CD1c-positive myeloid dendritic cell (primary cell): ENCODE measurements around the gene CDH4.

Experiments
- DNase-seq: peaks from one replicate; pipeline ENCODE4 v3.0.0-alpha.2; 2016; ENCODE audit errors: extremely low spot score

Gene CDH4

DNA sequence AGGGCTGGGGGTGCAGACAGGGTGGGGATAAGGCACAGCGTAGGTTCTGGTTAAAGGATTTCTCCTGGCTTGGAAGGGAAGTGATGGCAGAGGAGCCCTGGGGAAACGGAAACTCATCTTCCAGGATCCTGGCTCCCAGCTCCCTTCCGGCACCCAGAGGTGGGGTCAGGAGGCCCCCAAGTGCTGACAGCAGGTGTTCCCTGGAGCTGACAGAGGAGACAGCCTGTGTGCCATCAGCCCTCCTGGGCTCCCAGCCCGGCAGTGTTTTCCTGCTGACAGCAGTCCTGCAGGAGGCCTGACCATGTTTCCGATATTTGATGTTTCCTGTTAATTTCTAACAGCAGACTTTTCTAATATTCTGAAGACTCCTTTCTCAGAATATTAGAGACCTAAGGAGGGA is 536.3 kb downstream of the CDH4 start:
- DNase-seq: no peak

DNA sequence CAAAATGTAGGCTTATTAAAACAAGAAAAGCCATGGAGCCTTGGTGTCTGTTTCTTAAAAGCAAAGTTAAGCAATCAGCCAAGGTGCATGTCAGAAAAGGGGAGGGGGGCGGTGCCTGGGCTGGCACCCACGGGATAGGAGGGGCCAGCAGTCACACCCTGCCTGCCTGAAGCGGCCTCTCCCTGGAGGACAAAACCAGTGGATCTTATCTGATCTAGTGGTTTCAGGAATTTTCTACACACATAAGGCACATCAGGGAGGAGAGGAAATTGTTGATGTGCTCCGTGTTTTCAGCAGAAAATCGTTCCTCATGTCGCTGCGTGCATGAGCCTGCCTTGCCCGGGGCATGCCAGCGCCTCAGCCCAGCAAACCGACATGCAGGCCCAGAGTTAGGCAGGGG is 537.3 kb downstream of the CDH4 start:
- no peak for DNase-seq

DNA sequence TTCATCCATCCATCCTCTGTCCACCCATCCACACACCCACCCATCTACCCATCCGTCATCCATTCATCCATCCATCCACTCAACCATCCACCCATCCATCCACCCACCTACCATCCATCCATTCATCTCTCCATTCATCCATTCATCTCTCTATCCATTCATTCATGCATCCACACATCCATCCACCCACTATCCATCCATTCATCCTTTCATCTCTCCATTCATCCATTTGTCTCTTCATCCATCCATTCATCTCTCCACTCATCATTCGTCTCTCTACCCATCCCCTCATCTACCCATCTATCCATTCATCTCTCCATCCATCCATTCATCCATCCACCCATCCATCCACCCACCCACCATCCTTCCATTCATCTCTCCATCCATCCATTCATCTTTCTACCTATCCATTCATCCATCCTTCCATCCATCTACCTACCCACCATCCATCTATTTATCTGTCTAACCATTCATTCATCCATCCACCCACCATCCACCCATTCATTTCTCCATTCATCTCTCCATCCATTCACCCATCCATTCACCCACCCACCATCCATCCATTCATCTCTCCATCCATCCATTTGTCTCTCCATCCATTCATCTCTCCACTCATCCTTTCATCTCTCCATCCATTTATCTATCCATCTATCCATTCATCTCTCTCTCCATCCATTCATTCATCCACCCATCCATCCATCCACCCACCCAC is 538.2 kb downstream of the CDH4 start:
- DNase-seq: no peak

DNA sequence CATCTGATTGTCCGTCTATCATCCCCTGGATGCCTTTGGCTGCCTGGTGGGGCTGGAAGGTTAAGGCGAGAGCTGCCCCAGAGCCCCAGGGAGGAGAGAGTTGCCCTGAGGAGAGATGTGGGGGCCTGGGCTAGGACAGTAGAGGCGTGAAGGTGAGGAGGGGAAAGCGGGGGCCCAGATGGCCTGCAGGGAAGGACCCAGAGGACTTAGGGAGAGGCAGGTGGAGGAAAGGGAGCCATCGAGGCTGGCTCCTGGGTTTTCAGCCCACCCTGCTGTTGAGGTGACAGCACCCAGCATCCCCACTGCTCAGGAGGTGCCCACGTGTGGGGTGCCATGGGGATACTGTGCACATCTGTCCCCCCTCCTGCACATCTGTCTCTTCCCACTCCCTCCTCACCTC is 539.9 kb downstream of the CDH4 start:
- DNase-seq: no peak

DNA sequence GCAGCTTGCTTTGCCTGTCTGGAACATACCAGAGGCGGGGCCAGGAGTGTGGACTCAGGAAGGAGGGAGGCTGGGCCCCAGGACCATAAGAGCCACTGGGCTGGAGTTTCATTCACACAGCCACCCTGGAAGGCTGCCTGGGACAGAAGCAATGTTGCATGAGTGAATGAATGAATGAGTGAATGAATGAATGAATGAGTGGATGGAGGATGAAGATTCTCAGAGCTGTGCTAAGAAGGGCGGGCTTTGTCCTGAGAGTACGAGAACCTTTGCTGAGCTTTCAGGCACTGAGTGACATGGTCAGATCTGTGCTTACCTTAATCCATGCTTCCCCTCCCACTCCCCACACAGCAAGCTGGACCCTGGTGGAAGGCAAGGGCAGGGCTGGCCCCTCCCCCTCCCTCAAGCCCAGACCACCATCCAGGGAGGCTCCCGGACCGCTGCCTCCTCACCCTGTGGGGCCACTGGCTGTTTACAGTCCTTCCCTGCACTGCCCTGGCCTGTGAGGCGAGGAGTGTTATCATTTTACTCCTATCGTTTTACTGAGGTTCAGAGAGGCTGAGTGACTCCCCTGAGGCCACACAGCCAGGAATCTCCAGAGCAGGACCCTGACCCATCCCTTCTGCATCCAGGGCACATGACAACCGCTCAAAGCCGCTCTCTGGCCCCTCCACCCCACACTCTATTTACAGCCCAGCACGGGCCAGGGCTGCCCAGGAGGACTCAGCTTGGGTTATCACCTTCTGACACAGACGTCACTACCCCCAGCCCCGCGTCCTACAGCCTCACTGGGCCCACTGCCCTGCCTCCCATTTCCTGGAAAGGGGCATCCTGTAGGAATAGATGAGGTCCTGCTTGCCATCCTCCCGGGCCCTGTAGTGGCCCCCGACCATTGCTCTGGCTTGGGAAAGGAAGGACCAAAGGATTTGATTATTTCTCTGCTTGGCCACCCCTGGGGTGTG is 543.9 kb downstream of the CDH4 start:
- no peak for DNase-seq

DNA sequence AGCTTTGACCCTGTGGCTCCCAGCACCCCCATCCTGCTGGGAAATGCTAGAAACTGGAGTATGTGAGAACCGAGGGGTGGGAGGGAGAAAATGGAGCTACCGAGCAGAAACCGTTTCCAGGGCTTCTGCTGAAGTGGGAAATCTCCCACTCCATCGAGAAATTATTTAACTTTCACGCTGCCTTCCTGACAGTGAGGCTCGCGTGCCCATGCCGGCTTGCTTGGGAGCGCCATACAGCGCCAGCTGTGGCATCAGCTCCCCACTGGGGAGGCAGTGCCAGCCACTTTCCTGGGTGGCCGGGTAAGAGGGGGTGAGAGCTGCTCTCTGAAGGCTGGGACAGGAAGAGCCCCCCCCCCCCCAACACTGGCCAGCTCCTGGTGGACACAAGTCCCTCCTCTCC is 544.7 kb downstream of the CDH4 start:
- DNase-seq: no peak

DNA sequence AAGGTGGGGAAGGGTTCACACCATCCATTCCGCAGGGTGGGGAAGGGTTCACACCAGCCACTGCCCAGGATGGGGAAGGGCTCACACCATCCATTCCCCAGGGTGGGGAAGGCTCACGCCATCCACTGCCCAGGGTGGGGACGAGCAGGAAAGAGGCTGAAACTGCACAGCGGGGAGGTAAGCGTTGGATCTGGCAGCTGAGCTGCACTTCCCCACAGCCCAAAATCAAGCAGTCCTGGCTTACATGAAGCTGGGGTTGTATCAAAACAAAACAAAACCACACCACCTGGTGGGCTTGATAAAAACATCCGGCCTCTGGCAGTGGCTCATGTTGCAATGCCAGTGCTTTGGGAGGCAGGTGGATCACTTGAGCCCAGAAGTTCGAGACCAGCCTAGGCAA is 545.1 kb downstream of the CDH4 start:
- DNase-seq: no peak

DNA sequence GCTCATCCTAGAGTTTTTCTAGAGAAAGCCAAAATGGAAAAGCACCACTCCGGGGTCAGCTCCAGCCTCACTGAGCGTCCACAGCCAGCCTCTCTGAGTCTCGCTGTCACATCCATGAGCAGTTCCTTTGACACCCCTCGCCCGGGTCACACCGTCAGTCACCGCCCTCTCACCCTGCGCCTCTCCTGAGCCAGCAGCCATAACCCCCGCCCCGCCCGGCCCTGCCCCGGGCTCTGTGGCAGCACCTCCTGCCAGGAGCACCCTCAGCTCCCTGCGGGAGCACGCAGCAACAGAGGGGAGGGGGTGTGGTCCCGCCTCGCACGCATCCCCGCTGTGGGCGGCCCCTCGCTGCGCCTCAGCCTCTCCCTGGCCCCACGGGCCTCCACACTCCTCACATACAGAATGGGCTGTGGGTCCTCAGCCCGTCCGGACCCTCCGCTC is 545.9 kb downstream of the CDH4 start:
- no peak for DNase-seq

DNA sequence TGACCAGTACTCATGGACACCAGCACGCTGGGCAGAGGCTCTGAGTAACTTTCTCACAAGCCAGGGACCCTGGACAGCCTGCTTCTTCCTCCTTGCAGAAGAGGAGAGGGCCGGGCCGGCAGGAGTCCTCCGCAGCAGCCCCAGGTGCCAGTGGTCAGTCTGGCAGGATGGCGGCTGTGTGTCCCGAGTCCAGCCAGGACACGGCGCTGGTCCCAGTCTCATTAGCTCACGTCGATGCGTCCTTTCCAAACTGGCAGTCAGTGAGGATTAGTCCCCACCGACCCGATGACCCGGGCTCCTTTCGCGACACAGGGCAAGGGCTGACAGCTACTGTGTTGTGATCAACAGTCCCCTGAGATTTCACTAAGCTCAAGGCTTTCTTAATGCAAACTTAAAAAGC is 546.6 kb downstream of the CDH4 start:
- DNase-seq: no peak

DNA sequence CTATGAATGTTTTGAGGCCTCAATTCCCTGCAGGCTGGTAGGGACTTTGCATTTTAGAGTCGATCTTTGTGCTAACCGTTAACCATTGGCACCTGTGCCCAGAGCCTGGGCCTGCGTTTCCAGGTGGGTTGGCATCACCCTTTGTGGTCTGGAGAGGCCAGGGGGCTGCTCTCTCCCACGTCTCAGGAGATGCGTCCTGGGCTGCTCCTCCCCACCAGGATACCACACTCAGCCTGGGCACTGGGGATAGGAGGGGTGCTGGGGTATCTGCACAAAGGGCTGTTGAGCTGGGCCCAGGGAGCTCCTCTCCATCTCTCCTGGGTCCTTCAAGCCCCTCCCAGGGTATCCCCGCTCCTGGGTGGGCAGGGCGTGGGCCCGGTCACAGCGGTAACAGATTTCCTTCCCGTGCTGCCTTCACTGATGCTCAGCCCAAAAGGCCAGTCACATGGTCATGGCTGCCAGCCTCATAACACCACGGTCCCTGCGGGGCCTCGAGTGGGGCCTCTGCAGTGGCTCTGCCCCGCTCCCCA is 547.4 kb downstream of the CDH4 start:
- DNase-seq: no peak

DNA sequence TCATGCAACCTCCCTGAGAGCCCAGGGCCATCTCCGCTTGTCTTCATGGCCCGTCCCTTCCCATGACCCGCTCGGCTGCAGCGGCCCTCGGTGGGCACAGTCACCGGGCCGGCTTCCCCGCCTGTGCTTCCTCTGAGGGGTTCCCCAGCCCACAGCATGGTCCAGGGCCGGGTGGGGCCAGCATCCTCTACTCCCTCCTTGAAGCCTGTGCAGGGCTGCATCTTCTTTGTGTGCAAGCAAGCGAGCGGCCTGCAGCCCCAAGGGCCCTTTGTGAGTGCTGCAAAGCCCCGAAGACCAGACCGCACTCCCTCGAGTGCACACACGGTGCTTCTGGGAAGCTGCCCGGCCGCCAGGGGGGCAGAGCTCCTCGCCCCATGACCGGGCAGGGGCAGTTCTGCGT is 547.9 kb downstream of the CDH4 start:
- DNase-seq: no peak

DNA sequence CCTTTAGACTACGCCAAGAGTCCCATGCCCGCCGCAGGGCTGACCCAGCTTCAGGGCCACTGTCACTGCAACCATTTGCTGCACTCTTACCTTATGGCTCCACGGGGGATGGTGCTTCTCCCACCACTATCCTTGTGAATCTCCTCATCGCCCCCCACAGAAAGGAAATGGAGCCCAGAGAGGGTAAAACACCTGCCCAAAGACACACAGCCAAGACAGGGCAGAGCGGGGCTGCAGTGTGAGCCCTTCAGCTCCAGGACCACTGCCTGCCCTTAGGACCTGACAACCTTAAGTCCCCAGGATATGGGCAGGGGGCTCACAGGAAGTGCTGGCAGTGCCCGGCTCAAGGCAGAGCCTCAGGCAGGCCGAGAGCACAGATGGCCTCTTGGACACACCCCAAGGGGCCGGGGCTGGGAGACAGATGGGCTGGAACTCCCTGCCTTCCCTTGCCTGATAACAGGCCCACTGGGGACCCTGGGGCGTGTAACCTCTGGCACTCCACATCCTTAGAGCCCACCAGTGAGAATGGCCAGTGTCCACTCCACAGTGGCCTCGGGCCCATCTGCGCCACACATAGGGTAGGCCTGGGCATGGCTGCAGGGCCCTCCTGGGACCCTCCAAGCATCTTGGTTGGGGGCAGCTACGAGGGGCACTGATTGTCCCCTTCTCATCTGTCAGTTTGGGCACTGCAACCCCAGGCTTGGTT is 548.5 kb downstream of the CDH4 start:
- DNase-seq: no peak

DNA sequence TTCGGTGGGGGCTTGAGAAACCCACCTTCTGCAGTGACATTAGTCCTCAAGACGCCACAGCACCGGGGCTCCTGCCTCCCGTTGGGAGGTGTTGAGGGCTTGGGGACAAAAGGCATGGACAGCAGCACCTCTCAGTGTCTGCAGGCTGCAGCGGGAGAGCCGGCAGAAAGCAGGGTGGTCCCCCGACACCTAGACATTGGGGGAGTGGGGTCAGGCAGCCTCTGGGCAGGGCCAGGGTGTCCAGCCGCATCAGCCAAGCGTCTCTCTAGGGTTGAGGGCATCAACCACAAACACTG is 549.0 kb downstream of the CDH4 start:
- DNase-seq: no peak

DNA sequence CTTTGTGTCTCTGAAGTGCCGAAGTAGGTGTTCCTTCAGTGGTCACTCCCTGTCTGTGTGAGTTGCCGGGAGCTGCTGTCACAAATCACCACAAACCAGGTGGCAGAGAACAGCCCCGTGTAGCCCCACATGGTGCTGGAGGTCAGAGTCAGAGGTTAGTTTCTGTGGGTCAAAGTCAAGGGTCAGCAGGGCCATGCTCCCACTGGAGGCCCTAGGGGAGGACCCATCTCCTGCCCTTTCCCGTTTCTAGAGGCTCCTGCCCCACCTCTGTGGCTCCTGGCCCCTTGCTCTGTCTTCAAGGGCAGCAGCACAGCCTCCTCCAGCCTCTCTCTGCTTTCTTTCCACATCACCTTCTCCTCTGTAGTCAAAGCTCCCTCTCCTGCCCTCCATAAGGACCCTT is 549.4 kb downstream of the CDH4 start:
- DNase-seq: no peak

DNA sequence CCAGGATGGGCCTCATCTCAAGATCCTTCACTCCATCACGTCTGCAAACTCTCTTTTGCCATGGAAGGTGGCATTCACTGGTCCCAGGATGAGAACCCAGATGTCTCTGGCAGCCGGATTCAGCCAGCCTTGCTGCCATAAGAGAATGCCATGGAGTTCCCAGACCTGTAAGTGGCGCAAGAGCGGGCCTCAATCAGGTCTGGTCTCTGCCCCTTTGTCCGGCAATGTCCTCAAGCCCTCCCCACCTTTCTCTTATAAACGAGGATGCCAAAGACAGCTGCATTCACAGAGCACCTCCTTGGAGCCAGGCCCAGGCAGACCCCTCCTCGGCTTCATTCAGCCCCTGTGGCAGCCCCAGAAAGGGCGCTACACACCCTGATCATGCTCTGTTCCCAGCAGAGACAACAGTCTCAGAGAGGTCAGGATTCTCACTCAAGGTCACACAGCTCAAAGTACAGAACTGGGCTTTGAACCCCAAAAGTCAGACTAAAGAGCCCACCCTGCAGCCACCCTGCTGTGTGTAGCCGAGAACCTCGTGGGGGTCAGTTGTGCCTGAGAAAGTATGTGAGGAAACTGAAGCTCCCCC is 549.9 kb downstream of the CDH4 start:
- DNase-seq: no peak

DNA sequence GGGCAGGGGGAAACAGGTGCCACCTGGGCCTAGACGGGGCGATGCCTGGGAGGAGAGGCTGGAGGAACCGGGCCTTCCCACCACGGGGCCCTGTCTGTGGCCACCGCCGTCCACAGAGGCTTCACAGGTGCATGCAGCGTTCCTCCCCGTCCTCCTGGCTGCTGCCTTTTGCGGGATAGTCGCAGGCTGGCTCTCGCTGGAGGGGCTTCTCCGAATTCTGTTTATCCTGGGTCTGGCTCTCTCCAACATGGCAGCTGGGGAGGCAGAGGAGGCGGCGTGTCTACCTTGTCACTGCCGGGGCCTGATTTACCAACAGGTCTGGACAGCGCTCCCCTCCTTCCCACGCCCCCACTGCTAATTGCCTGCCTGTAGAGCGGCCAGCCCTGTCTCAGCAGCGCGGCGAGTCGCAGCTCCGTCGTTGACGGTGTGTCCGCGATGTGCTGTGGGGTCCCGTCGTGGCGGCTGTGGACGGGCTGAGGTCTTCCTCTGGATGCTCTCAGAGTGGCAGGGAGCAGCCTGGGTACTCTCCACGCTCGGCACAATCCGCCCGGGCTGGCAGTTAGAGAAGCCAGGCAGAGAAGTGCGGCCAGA is 550.8 kb downstream of the CDH4 start:
- no peak for DNase-seq

DNA sequence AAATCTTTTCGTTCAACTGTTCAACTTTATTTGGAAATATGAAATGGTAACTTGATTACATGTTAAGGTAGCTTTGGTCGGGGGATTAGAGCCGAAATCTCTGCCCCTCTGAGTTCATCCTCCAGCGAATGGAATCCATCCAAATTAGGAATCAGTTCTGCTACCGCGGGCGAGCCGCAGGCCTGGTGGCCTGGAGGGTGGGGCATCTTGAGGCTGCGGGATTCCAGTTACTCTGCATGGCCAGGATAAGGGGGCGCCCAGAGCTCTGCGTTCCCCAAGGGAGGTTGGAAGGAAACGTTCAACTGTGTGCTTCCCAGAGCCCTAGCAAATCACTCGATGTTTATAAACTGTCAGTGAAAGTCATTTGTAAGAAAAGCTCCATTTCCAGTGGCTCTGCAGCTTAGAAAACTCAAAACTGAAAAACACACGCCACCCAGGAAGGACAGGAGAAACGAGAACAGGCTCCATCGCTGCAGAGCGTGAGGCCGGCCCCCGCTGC is 551.4 kb downstream of the CDH4 start:
- DNase-seq: no peak

DNA sequence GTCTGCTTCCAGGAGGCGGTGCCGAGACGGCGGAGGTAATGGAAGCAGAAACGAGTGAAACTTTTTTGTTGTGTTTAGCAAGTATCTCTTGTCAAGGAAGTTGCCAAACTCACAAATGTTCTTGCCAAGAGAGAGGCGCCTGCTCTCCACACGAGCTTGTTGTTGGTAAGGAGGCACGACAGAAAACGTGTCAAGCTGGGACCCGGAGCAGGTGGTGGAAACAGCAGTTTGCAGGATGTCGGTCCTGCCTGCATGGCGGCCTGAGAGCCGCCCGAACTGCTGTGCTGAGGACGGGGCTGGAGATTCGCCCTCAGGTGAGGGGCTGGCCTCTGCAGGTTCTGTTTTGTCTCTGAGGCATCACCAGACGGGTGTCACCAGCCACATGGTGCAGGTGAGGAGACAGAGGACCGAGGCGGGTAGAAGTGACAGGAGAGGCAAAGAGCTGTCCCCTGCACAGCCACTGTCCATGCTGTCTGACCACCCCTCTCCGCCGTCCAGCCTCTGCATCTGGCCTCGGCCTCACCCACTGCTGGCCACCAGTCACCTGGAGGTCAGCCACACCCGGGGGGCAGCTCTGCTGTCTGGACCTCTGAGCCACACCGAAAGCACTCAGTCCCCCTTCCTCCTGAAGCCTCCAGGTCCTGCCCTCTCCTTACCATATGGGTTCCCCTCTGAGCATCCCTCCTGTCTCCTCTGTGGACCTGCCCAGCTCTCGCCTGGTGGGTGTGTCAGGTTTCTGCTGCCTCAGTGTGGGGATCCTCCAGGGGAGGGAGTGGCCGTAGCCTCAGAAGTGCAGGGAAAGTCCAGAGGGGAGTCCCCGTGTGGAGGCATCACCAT is 552.1 kb downstream of the CDH4 start:
- DNase-seq: no peak

DNA sequence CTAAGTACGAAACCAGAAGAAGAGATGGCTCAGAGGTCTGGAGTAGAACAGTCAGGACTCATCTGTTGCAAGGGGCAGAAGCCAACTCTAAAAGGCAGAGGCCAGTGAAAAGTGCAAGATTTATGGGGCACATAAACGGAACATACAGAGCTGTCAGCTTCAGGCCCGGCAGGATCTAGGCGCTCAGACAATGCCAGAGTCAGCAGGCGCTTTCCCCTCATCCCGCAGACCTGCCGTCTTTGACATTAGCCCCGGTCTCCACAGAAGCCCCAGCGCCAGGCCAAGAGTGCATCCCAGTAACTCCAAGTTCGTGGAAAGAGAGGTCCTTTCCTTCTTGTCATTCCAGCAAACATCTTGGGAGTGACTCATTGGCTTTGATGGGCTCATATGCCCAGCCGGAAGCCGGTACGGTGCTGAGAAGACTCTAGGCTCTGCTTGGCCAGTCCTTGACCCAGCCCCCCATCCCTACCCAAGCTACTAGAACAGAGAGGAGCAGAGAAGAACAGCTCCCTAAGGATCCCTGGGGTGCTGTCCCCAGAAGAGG is 552.8 kb downstream of the CDH4 start:
- DNase-seq: no peak

DNA sequence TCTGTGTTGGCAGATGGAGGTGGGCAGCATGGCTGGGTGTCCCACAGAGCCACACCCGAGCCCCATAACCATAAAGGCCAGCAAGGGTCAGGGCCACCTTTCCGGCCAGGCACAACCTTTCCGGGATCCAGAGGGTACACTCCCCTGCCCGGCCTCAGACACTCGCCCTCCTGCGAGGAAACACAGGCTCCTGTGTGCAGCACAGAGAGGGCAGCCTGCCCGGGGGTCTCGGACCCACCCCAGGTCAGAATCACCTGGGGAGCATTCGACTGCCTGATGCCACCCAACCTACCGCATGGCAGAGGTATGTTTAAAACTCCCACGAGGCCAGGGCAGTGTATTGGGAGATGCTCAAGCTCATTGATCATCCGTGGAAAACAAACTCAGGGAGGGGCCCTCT is 553.3 kb downstream of the CDH4 start:
- no peak for DNase-seq
